HEK293 (cell line): ENCODE results near the gene SH3TC1.

Source experiments
- CTCF ChIA-PET: fragments of 350-600 bp; formaldehyde crosslinking; extraction: SDS; loops from one replicate; lab custom pipeline; 2021; ENCODE audit warnings: antibody characterized with exemption; lab: Yijun Ruan, JAX
- POLR2A ChIA-PET: fragments of 300-600 bp; formaldehyde crosslinking; extraction: SDS; loops from one replicate; lab custom pipeline; 2020; ENCODE audit warnings: antibody characterized with exemption, inconsistent platforms; lab: Yijun Ruan, JAX
- H3K27ac ChIP-seq: fragments of 200-500 bp; sonication (Bioruptor generic); 2 replicates; pipeline ENCODE4 v1.5.1; 2014; ENCODE audit warnings: low read depth, low read length, control low read depth, inconsistent platforms; ENCODE audit errors: extremely low read depth
- H3K36me3 ChIP-seq, 2 experiments: fragments of 200-500 bp in 1 of 2; sonication (Bioruptor generic) in 1 of 2; 1 replicate in 1 of 2; 2 replicates in 1 of 2; pipeline ENCODE4 v1.5.1; 2014 to 2017; ENCODE audit warnings: inconsistent platforms in 2 of 2, low read length in 2 of 2; ENCODE audit not compliant: control insufficient read depth in 2 of 2, insufficient read depth in 1 of 2
- H3K4me1 ChIP-seq: fragments of 200-500 bp; sonication (Bioruptor generic); 2 replicates; pipeline ENCODE4 v1.5.1; 2014; ENCODE audit warnings: mild to moderate bottlenecking, low read length, inconsistent platforms; ENCODE audit not compliant: control insufficient read depth, insufficient read depth
- H3K4me3 ChIP-seq: 2 replicates; pipeline ENCODE4 v1.5.1; 2011; ENCODE audit warnings: low read depth, mild to moderate bottlenecking, control low read depth, low read length, moderate library complexity
- H3K9me3 ChIP-seq: fragments of 200-500 bp; sonication (Bioruptor generic); 2 replicates; pipeline ENCODE4 v1.5.1; 2014; ENCODE audit warnings: low read depth, low read length, inconsistent platforms; ENCODE audit not compliant: control insufficient read depth, insufficient read depth
- AEBP2 ChIP-seq: fragments of 450-650 bp; formaldehyde crosslinking; IDR thresholded peaks from 2 replicates; pipeline ENCODE4 v1.5.1; 2016; ENCODE audit warnings: missing biosample characterization, missing genetic modification characterization, borderline replicate concordance
- HOXA7 ChIP-seq: sonication (generic); formaldehyde crosslinking; IDR thresholded peaks from 2 replicates; pipeline ENCODE4 v1.8.1; 2022; ENCODE audit warnings: missing genetic modification reagents, borderline replicate concordance
- HOXC10 ChIP-seq: sonication (generic); formaldehyde crosslinking; IDR thresholded peaks from 2 replicates; pipeline ENCODE4 v1.8.1; 2023; ENCODE audit warnings: mild to moderate bottlenecking, missing genetic modification reagents
- KLF1 ChIP-seq: fragments of 450-650 bp; formaldehyde crosslinking; IDR thresholded peaks from 2 replicates; pipeline ENCODE4 v1.5.1; 2016; ENCODE audit warnings: missing biosample characterization, missing genetic modification characterization
- KLF7 ChIP-seq: fragments of 450-650 bp; formaldehyde crosslinking; IDR thresholded peaks from 2 replicates; pipeline ENCODE4 v1.5.1; 2016; ENCODE audit warnings: missing biosample characterization, missing genetic modification characterization, borderline replicate concordance
- SCRT1 ChIP-seq: fragments of 450-650 bp; formaldehyde crosslinking; IDR thresholded peaks from 2 replicates; pipeline ENCODE4 v1.5.1; 2016; ENCODE audit warnings: missing biosample characterization, missing genetic modification characterization, borderline replicate concordance
- SP2 ChIP-seq: fragments of 450-650 bp; formaldehyde crosslinking; IDR thresholded peaks from 2 replicates; pipeline ENCODE4 v1.5.1; 2016; ENCODE audit warnings: missing biosample characterization, missing genetic modification characterization
- TSHZ1 ChIP-seq: fragments of 450-650 bp; formaldehyde crosslinking; IDR thresholded peaks from 2 replicates; pipeline ENCODE4 v1.5.1; 2016; ENCODE audit warnings: missing biosample characterization, missing genetic modification characterization, borderline replicate concordance
- ZFP69B ChIP-seq: fragments of 450-650 bp; formaldehyde crosslinking; IDR thresholded peaks from 2 replicates; pipeline ENCODE4 v1.5.1; 2016; ENCODE audit warnings: missing biosample characterization, missing genetic modification characterization
- ZNF146 ChIP-seq: fragments of 450-650 bp; formaldehyde crosslinking; IDR thresholded peaks from 2 replicates; pipeline ENCODE4 v1.5.1; 2016; ENCODE audit warnings: missing biosample characterization, missing genetic modification characterization
- ZNF24 ChIP-seq: fragments of 450-650 bp; formaldehyde crosslinking; IDR thresholded peaks from 2 replicates; pipeline ENCODE4 v1.5.1; 2016; ENCODE audit warnings: missing biosample characterization, missing genetic modification characterization
- ZNF26 ChIP-seq: fragments of 450-650 bp; formaldehyde crosslinking; IDR thresholded peaks from 2 replicates; pipeline ENCODE4 v1.5.1; 2016; ENCODE audit warnings: missing biosample characterization, missing genetic modification characterization
- ZNF521 ChIP-seq: fragments of 450-650 bp; formaldehyde crosslinking; IDR thresholded peaks from 2 replicates; pipeline ENCODE4 v1.5.1; 2017; ENCODE audit warnings: missing biosample characterization, mild to moderate bottlenecking, missing genetic modification characterization
- ZNF530 ChIP-seq: fragments of 450-650 bp; formaldehyde crosslinking; IDR thresholded peaks from 2 replicates; pipeline ENCODE4 v1.5.1; 2016; ENCODE audit warnings: low read depth, missing biosample characterization, missing genetic modification characterization
- ZNF548 ChIP-seq: fragments of 450-650 bp; formaldehyde crosslinking; IDR thresholded peaks from 2 replicates; pipeline ENCODE4 v1.5.1; 2016; ENCODE audit warnings: missing biosample characterization, missing genetic modification characterization
- ZNF623 ChIP-seq: fragments of 450-650 bp; formaldehyde crosslinking; IDR thresholded peaks from 2 replicates; pipeline ENCODE4 v1.5.1; 2016; ENCODE audit warnings: missing biosample characterization, missing genetic modification characterization
- ZNF768 ChIP-seq: fragments of 450-650 bp; formaldehyde crosslinking; IDR thresholded peaks from 2 replicates; pipeline ENCODE4 v1.5.1; 2018; ENCODE audit warnings: missing biosample characterization, mild to moderate bottlenecking, missing genetic modification characterization
- TF ChIP-seq, protein P1 (sequence below): fragments of 450-650 bp; formaldehyde crosslinking; optimal IDR thresholded peaks from 2 replicates; pipeline ENCODE3; 2016; ENCODE audit warnings: missing biosample characterization, mild to moderate bottlenecking, missing genetic modification characterization
- TF ChIP-seq, protein P2 (sequence below): sonication (generic); formaldehyde crosslinking; IDR thresholded peaks from 2 replicates; pipeline ENCODE4 v1.8.1; 2022; ENCODE audit warnings: mild to moderate bottlenecking, moderate library complexity, missing genetic modification reagents
- TF ChIP-seq, protein P3 (sequence below): fragments of 450-650 bp; formaldehyde crosslinking; IDR thresholded peaks from 2 replicates; pipeline ENCODE4 v1.5.1; 2017; ENCODE audit warnings: missing biosample characterization, missing genetic modification characterization

Gene SH3TC1

GRCh38 chr4:8285976-8286718, 87.1 kb downstream of the SH3TC1 start:
- H3K4me3 ChIP-seq = no peak overlapping the region
- CTCF ChIA-PET = no interaction called here
- TF ChIP-seq ZNF146 (no peak), ZNF768 (no peak), ZNF26 (tag by site-specific recombination) (no peak), TSHZ1 (tag by site-specific recombination) (no peak), SCRT1 (tag by site-specific recombination) (no peak), HOXA7 (CRISPR knock-in tag) (no peak), KLF1 (no peak), ZNF530 (tag by site-specific recombination) (no peak), KLF7 (tag by site-specific recombination) (no peak), HOXC10 (no peak), ZFP69B (tag by site-specific recombination) (no peak), ZNF623 (tag by site-specific recombination) (no peak), ZNF24 (tag by site-specific recombination) (no peak), ZNF521 (tag by site-specific recombination) (no peak), ZNF548 (tag by site-specific recombination) (no peak), SP2 (no peak), AEBP2 (tag by site-specific recombination) (no peak)
- TF ChIP-seq, protein P1, sequence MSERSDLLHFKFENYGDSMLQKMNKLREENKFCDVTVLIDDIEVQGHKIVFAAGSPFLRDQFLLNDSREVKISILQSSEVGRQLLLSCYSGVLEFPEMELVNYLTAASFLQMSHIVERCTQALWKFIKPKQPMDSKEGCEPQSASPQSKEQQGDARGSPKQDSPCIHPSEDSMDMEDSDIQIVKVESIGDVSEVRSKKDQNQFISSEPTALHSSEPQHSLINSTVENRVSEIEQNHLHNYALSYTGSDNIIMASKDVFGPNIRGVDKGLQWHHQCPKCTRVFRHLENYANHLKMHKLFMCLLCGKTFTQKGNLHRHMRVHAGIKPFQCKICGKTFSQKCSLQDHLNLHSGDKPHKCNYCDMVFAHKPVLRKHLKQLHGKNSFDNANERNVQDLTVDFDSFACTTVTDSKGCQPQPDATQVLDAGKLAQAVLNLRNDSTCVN = no peak
- TF ChIP-seq, protein P2, sequence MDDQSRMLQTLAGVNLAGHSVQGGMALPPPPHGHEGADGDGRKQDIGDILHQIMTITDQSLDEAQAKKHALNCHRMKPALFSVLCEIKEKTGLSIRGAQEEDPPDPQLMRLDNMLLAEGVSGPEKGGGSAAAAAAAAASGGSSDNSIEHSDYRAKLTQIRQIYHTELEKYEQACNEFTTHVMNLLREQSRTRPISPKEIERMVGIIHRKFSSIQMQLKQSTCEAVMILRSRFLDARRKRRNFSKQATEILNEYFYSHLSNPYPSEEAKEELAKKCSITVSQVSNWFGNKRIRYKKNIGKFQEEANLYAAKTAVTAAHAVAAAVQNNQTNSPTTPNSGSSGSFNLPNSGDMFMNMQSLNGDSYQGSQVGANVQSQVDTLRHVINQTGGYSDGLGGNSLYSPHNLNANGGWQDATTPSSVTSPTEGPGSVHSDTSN = no peak
- TF ChIP-seq, protein P3, sequence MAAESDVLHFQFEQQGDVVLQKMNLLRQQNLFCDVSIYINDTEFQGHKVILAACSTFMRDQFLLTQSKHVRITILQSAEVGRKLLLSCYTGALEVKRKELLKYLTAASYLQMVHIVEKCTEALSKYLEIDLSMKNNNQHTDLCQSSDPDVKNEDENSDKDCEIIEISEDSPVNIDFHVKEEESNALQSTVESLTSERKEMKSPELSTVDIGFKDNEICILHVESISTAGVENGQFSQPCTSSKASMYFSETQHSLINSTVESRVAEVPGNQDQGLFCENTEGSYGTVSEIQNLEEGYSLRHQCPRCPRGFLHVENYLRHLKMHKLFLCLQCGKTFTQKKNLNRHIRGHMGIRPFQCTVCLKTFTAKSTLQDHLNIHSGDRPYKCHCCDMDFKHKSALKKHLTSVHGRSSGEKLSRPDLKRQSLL (tag by site-specific recombination) = no peak
- TF ChIP-seq, all 188 proteins: peak for 0
- no peaks in the 10 kb centered on the region for H3K36me3 ChIP-seq
- no peaks in the 10 kb centered on the region for H3K9me3 ChIP-seq
- no peak overlapping the region for H3K27ac ChIP-seq
- POLR2A ChIA-PET = no interaction called here
- H3K4me1 ChIP-seq = no peaks in the 10 kb centered on the region
